OCI-LY7 (cell line): ENCODE data around the gene ACTBL2. TPM values are rescaled to one million over a fixed set of nuclear protein-coding genes. Genes with fewer than 3 reads are reported as not detected.

Experiments used
- BruUV-seq: library from RNA; stranded (reverse); fragments of 400-500 nt; replicated peaks from 2 replicates; lab custom pipeline; 2021; lab: Mats Ljungman, UMichigan
- CTCF ChIA-PET: fragments of 300-600 bp; sonication (Branson Sonifier 250); formaldehyde crosslinking; loops from one replicate; lab custom pipeline; 2022; ENCODE audit warnings: antibody characterized with exemption; ENCODE audit not compliant: unreplicated experiment; lab: Charles Lee
- POLR2A ChIA-PET: fragments of 300-600 bp; sonication (Branson Sonifier 250); formaldehyde crosslinking; loops from one replicate; lab custom pipeline; 2022; ENCODE audit warnings: antibody characterized with exemption; lab: Charles Lee
- DNase-seq: peaks from one replicate; pipeline ENCODE4 v3.0.0-alpha.2; 2015; ENCODE audit warnings: low spot score
- H2AFZ ChIP-seq: fragments of 200-600 bp; sonication (generic), shearing (Covaris generic); 2 replicates; pipeline ENCODE4 v1.6.1; 2014; ENCODE audit warnings: mild to moderate bottlenecking, antibody characterized with exemption, low read length, moderate library complexity
- H3K27ac ChIP-seq: fragments of 200-600 bp; sonication (generic); 2 replicates; pipeline ENCODE4 v1.5.1; 2014; ENCODE audit warnings: mixed run types, low read depth, mild to moderate bottlenecking, moderate library complexity, low read length, inconsistent platforms; ENCODE audit not compliant: poor library complexity, severe bottlenecking
- H3K36me3 ChIP-seq: fragments of 200-600 bp; sonication (generic); 2 replicates; pipeline ENCODE4 v1.6.1; 2014; ENCODE audit warnings: mild to moderate bottlenecking, antibody characterized with exemption, low read length, moderate library complexity, mixed read lengths; ENCODE audit not compliant: insufficient read depth
- H3K4me1 ChIP-seq: fragments of 200-600 bp; sonication (generic); 2 replicates; pipeline ENCODE4 v1.5.1; 2014; ENCODE audit warnings: mild to moderate bottlenecking, low read length; ENCODE audit not compliant: insufficient read depth, poor library complexity, severe bottlenecking
- H3K4me2 ChIP-seq: fragments of 200-600 bp; sonication (generic); 2 replicates; pipeline ENCODE4 v1.6.1; 2014; ENCODE audit warnings: mild to moderate bottlenecking, low read length
- H3K4me3 ChIP-seq: fragments of 200-600 bp; sonication (generic); 2 replicates; pipeline ENCODE4 v1.5.1; 2014; ENCODE audit warnings: mild to moderate bottlenecking, low read depth, low read length; ENCODE audit not compliant: poor library complexity, severe bottlenecking
- H3K79me2 ChIP-seq: fragments of 200-600 bp; sonication (generic); 2 replicates; pipeline ENCODE4 v1.6.1; 2016; ENCODE audit warnings: low read depth, mild to moderate bottlenecking, low read length, moderate library complexity, mixed read lengths; ENCODE audit not compliant: insufficient read depth
- H3K9me2 ChIP-seq: fragments of 200-600 bp; sonication (generic); 2 replicates; pipeline ENCODE4 v1.6.1; 2016; ENCODE audit warnings: mild to moderate bottlenecking, low read length, mixed read lengths; ENCODE audit not compliant: insufficient read depth
- H3K9me3 ChIP-seq: fragments of 200-600 bp; sonication (generic); 2 replicates; pipeline ENCODE4 v1.6.1; 2014; ENCODE audit warnings: mild to moderate bottlenecking, mixed run types, low read length, mixed read lengths
- H4K20me1 ChIP-seq: fragments of 200-600 bp; sonication (generic); 2 replicates; pipeline ENCODE4 v1.6.1; 2014; ENCODE audit warnings: mild to moderate bottlenecking, antibody characterized with exemption, low read length, moderate library complexity, mixed read lengths; ENCODE audit not compliant: insufficient read depth
- EZH2phosphoT487 ChIP-seq: fragments of 200-600 bp; sonication (generic); IDR thresholded peaks from 2 replicates; pipeline ENCODE4 v1.6.1; 2018; ENCODE audit warnings: low read depth, borderline replicate concordance, mild to moderate bottlenecking, mixed run types, antibody characterized with exemption, low read length, moderate library complexity, mixed read lengths
- intact Hi-C: fragments of 100-400 bp; cut with micrococcal nuclease; formaldehyde crosslinking; loops from one replicate; pipeline ENCODE4 v1.10.0; 2022; ENCODE audit not compliant: unreplicated experiment
- total RNA-seq, 2 experiments: library from RNA; depleted of rRNA in 1 of 2; stranded (reverse); fragments of >200 nt in 1 of 2; shearing (Covaris generic) in 1 of 2; gene quantifications; 2 replicates each; pipeline ENCODE4 v1.2.3, GENCODE V29; 2014 to 2022
- TF ChIP-seq, protein P1 (sequence below): fragments of 200-600 bp; sonication (generic); conservative IDR thresholded peaks from 2 replicates; pipeline ENCODE4 v1.5.1; 2014; ENCODE audit warnings: mild to moderate bottlenecking, antibody characterized with exemption, low read length, moderate library complexity, mixed read lengths

ACTBL2 gene
- total RNA-seq, 2 experiments from 2014 or later: not detected

DNA sequence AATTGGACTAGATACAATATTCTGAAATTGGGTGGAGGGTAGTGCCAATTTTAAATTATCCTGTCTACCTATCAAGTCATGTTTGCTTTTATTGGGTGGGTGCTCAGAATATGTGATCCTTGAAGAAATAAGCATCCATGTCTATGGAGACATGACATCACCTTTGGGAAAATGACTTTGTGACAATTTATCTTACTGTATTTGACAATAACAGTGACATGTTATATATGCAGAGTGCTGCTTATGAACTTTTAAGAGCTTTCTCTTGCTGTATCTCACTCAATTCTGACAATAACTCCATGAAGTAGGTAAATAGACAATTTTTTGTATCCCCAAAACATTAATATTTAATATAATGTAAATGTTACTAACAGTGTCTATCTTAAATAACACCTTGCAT, 15.1 kb upstream of the ACTBL2 start:
- TF ChIP-seq, protein P1, sequence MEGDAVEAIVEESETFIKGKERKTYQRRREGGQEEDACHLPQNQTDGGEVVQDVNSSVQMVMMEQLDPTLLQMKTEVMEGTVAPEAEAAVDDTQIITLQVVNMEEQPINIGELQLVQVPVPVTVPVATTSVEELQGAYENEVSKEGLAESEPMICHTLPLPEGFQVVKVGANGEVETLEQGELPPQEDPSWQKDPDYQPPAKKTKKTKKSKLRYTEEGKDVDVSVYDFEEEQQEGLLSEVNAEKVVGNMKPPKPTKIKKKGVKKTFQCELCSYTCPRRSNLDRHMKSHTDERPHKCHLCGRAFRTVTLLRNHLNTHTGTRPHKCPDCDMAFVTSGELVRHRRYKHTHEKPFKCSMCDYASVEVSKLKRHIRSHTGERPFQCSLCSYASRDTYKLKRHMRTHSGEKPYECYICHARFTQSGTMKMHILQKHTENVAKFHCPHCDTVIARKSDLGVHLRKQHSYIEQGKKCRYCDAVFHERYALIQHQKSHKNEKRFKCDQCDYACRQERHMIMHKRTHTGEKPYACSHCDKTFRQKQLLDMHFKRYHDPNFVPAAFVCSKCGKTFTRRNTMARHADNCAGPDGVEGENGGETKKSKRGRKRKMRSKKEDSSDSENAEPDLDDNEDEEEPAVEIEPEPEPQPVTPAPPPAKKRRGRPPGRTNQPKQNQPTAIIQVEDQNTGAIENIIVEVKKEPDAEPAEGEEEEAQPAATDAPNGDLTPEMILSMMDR: no peak
- no peak for TF ChIP-seq EZH2phosphoT487
- Histone ChIP-seq H4K20me1 (no peaks in the 10 kb centered on the region), H3K4me3 (no peak overlapping the region), H3K36me3 (no peaks in the 10 kb centered on the region), H3K4me2 (no peak overlapping the region), H3K9me3 (no peaks in the 10 kb centered on the region), H2AFZ (no peak overlapping the region), H3K9me2 (no peaks in the 10 kb centered on the region), H3K4me1 (no peaks in the 10 kb centered on the region), H3K27ac (no peak overlapping the region), H3K79me2 (no peaks in the 10 kb centered on the region)
- no TSS peak for BruUV-seq
- ChIA-PET CTCF (no interaction called here), POLR2A (no interaction called here)
- DNase-seq: no peak
- intact Hi-C loops: loop anchor here (10.0 kb wide), 1 partner anchor 967 kb away; the partner anchor contains the start of gene PLK2

DNA sequence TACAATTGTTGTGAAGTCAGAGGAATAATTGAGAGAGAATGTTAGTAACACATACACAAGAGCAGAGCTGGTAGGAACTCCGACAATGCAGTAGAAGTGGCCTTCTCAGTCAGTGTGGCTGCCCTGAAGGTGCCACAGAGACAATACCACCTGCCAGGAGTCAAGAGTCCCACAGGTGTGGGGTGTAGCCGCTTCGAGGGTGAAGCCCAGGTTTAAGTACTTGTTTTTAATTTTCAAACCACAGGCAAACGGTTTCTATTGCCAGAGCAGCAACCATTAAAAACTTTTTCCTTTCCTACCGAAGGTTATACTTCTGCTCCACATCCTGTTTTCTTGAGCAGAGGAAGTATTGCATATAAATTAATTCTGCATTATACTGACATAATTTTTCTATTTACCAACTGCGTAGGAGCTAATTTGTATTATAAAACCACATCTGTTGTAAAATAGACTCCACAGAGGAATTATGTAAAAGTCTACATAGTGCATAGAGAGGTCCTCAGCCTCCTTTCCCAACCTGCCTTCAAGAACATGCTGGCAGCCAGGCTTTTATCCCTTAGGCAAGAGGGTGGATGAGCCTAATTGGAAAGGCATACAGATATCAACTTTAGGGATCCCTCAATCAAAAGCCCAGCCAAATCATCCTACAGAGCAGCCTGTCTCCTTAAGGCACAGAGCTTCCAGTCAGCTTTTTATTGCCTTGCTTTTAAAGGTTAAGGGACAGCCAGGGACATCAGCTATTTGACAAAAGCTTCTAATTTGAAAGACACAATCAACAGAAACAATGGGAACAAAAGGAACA, 12.9 kb upstream of the ACTBL2 start:
- no peaks in the 10 kb centered on the region for H3K4me1 ChIP-seq
- intact Hi-C loops: loop anchor here (10.0 kb wide), 1 partner anchor 969 kb away; the partner anchor contains the start of gene PLK2
- no peak overlapping the region for H3K4me3 ChIP-seq
- H3K4me2 ChIP-seq: no peak overlapping the region
- H3K9me3 ChIP-seq: no peaks in the 10 kb centered on the region
- ChIA-PET CTCF (no interaction called here), POLR2A (interaction anchor here (0.7 to 1.5 kb wide), 2 partner anchors 8 to 18 kb away, joined by 3 to 5 read pairs; no protein-coding TSS in a partner anchor)
- no peaks in the 10 kb centered on the region for H3K36me3 ChIP-seq
- H4K20me1 ChIP-seq: no peaks in the 10 kb centered on the region
- H3K79me2 ChIP-seq: no peaks in the 10 kb centered on the region
- no peaks in the 10 kb centered on the region for H3K9me2 ChIP-seq
- no peak overlapping the region for H2AFZ ChIP-seq
- no TSS peak for BruUV-seq
- TF ChIP-seq, protein P1: no peak
- TF ChIP-seq EZH2phosphoT487: no peak
- no peak for DNase-seq
- no peak overlapping the region for H3K27ac ChIP-seq
